Immature natural killer cell (primary cell): ENCODE results near the gene BRD3OS. TPM values are rescaled to one million over a fixed set of nuclear protein-coding genes. Genes with fewer than 3 reads are reported as not detected.

ENCODE experiments used
- polyA plus RNA-seq, 3 donors: library from polyadenylated mRNA; unstranded; fragments of 300-500 nt; fragmentation: Illumina TruSeq; gene quantifications; one replicate each; pipeline ENCODE4 v1.2.3, GENCODE V29; 2021

Gene BRD3OS
- polyA plus RNA-seq, 3 donors from 2014 or later = 13.7 to 14.9 (median 13.8) TPM

Other genes with a start within 250 kb of the BRD3OS start
- under 1 TPM in 2 of 3 donors, not detected in 1; 0.12 to 0.28 TPM for gene VAV2, start 33.2 kb upstream of the BRD3OS start, polyA plus RNA-seq
- 10 to 100 TPM; 24.2 to 43.4 (median 29.0) TPM for gene BRD3, start 42.5 kb downstream of the BRD3OS start, polyA plus RNA-seq
- 10 to 100 TPM; 11.2 to 15.1 (median 14.7) TPM for gene WDR5, start 110.6 kb downstream of the BRD3OS start, polyA plus RNA-seq
- gene RNU6ATAC, start 139.1 kb downstream of the BRD3OS start, polyA plus RNA-seq = not detected